Suppressor macrophage treated with lipopolysaccharide for 4 hours (primary cell): ENCODE measurements around the gene ADRA2B.
"Not testable (repeated sequence)": the region's sequence is repeated elsewhere in the genome, so short reads cannot be mapped to it uniquely, and the experiment has no call there.

Source experiments
- DNase-seq: peaks from one replicate; pipeline ENCODE4 v3.0.0-alpha.2; 2020

Gene ADRA2B

DNA sequence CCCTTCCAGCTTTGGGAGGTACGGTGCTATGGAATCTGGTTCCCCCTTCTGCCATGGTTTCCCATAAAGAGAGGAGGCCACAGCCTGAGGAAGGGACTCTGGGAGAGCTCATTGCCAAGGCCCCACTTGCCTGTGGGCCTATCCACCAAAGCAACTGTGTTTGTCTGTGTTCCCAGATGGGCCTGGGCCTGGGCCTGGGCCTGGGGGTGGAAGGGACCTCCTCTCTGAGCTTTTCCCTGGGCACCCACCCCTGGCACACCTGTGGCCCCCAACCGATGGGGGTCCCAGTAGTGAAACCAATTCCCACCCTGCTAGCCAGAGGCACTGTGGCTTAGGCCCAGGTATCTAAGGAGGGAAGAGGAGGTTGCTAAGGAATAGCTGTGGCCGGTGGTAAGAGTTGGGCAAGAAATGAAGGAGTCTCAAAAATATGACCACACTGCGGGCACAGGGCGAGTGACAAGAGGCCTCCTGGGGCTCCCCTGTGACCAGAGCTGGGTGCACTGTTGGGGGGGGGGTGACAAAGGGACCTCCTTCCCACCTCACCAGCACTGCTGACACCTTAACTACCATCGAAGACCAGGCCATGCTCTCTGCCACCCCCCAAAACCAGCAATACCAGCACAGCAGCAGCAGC is 33.8 kb upstream of the ADRA2B start:
- no peak for DNase-seq

- DNase-seq = peak; percentile 93
Observed at GRCh38 chr2:96148410-96149217, 32.2 kb upstream of the ADRA2B start.

GRCh38 chr2:96147593-96148201 is 31.3 kb upstream of the ADRA2B start:
- no peak for DNase-seq

- no peak for DNase-seq
Observed at GRCh38 chr2:96146881-96147592, 30.7 kb upstream of the ADRA2B start.

DNA sequence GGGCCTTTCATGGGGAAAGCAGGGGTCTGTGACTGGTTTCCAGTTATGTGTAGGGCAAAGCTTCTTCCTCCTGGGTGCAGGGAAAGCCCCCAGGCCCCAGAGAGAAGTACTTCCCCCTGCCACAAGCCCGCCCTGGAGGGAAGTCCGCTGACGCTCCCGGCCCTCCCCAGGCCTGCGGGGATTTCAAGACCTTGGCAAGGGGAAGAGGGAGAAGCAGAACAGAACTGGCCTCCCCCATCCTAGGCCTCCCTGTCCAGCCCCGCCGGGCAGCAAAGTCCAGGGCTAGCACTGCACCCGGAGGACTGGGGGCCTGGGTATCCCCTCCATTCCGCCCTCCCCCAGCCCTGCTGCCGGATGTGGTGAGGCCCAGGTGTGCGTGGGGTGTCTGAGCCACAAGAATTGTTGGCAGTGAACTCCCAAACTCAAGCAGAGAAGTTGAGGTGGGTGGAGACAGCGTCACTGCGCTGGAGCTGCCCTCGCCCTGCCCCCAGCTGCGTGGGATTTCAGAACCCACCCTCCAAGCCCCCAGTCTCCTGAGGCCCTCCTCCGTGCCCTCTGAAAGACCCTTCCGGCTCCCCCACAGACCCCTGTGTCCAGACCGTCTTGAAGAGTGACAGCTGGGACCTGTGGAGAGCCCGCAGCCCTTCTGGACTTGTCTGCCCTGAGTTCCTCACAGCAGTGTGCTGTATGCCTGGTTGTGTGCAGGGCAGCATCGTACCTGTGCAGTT is 29.9 kb upstream of the ADRA2B start:
- peak; percentile 98 for DNase-seq

DNA sequence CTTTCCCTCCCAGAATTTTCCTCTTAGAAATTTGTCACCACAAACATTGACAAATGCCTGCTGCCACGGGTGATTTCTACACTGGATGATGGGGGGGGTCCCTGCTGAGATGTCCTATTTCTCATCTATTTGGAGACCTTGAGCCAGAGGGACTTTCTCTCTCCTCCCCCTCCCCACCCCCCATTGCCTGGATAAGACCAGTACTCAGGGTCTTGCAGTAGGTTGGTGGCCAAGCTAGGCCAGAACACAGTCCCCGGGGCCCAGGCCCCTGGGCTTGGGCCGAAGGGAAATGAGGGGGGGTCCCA is 29.4 kb upstream of the ADRA2B start:
- DNase-seq = peak; percentile 85

GRCh38 chr2:96145036-96145847 is 28.9 kb upstream of the ADRA2B start, which contains the start of gene DUSP2:
Gene DUSP2 (minus strand): TSS chr2:96145440. CDS start chr2:96145354, 86 bp downstream.
- DNase-seq = peak; percentile 95

DNA sequence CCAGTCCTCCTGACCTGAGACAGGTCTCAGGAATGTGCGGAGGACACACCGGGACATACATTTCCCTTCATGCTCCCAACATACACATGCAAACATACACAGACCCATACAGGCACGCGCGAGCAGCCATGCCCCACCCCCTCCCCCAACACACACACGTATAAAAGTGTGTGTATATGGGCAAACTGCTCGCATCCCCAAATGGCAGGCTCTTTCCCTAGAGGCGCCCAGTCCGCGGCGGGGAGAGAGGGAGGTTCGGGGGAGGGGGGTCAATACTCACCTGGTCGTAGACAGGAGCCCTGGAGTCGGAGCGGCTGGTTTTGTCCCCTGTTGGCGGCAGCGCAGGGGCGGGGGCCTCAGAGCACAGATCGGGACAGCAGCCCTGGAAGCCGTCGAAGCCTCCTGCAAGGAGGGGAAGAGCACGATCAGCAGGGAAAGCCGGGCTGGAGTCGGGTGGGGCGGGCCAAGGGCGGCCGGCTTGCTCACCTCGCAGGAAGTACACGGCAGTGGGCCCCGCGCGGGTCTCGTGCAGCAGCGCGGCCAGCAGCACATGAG is 28.2 kb upstream of the ADRA2B start:
- no peak for DNase-seq

GRCh38 chr2:96143848-96144480 is 27.6 kb upstream of the ADRA2B start:
- no peak for DNase-seq

DNA sequence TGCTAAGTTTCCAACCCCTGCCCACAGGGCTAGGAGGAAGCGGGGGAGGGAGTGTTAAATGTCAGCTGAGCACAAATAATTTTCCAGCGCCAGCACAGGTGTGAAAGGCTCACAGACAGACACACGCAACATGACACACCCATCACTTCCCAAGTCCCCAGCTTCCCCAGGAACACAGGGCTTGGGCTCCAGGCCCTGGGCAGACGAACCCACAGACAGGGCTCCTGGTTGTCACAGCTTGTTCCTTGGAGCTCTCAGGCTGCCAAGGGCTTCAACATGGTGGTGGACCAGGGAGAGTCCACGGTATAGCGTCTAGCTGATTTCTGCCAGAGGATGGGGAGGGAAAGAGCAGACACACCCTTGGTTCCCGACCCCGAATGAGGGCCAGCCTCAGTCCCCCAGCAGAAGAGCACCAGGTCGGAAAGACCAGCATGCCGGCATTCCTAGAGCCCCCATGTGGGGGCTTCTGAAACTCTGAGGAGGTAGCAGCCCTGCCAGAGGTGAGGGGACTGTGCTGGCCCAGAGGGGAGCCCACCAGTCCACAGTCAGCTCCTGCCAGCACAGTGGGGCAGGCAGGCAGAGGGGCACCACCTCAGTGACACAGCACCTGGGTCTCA is 27.0 kb upstream of the ADRA2B start:
- no peak for DNase-seq

DNA sequence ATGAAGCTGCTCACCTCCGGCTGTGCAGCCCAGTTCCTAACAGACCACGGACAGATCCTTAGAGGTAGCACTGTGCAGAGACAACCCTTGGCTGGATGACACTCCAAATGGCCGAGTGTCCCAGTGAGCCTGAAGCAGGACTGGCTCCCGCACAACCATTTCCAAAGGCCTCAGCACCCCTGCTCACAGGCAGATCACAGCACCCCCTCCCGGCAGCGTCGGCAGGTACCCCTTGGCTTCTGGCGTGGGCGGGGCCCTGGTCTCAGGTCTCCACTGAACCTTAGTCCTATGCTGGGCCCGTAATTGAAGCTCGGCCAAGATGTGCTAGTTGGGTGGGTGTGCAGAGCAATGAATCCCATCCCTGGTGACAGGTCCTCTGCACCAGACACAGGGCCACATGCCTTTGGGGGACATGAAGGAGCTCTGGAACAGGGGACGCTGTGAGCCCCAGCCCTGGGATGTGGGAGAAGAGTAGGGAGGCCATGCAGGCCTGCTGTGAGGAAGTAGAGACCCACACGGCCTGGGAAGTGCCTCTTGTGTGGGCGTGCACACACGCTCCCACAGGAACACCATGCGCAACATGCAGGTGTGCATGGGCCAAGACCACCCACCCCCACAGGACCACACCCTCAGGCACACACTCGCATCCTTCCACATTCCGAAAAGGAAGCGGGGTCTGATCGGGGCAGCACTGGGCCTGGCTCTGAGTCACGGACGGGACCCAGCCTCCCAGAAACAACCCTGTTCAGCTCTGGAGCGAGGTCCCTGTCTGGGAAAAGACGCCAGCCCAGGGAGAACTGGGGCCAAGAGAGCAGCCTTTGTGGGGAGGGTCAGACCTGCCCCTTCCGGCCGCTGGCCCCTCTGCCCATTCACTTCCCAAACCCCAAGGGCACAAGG is 26.1 kb upstream of the ADRA2B start:
- no peak for DNase-seq

- DNase-seq = not testable (repeated sequence)
Observed at GRCh38 chr2:96141624-96141967, 25.2 kb upstream of the ADRA2B start.

- DNase-seq = no peak
Observed at GRCh38 chr2:96140941-96141623, 24.7 kb upstream of the ADRA2B start.

DNA sequence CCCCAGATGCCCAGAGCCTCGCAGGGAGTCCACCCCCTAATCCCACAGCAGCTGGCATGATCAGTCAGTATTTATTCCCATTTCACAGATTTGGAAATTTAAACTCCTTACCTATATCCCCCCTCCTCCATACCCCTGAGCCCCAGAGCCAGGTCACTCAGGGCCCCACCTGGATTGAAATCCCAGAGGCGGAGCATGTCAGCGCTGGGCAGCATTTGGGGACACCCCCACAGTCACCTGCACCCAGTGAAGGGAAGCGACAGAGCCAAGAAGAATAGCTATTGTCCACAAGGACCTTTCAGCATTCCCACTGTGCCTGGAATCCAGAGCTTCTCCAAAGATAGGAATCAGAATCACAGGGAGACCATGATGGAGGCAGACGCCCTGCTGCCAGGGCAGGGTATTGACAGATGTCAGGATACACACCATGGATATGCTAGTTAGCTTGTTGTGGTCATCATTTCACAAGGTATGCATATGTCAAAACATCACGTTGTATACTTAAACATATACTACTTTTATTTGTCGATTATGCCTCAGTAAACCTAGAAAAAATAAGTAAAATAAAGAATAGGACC is 22.9 kb upstream of the ADRA2B start:
- no peak for DNase-seq

GRCh38 chr2:96138179-96139145 is 22.1 kb upstream of the ADRA2B start, which contains the start of gene ASTL:
Gene ASTL (minus strand): TSS chr2:96138502. CDS start chr2:96138436, 66 bp downstream.
- DNase-seq = peak; percentile 55

DNA sequence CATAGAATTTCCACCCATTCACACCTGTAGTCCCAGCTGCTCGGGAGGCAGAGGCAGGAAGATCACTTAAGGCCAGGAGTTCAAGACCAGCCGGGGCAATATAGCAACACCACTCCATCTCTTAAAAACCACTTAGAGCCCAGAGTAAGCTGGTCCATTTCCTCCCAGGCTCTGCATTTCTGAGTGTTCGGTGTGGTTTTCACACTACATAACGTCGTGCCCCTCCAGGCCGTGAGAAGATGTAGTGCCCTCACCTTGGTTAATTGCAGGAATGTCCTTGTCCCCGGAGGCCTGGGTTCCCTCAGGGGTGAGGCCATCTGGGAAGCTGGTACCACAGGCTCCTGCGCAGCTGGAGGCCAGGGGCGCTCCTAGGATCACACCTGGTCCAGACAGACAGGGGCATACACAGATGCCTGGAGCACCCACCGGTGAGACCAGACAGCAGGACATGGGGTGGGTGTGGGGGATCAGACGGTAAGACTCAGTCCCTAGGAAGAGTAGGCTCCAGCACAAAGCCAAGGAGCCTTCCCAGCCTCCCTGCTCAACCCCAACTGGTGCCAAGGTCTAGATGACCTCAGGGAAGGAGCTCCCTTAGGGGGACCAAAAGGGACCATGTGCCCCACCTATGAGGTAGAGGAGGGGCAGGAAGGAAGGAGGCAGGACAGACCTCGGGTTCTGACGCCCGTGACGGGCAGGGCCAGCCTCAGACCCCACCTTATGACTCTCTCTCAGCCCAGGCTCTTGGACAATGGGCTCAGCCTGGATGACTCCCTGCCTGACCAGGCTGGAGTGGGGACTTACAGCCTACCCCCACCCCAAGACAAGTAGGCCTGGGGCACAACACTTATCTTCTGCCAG is 21.2 kb upstream of the ADRA2B start:
- DNase-seq = no peak
